A549 (cell line): ENCODE results near the gene CCDC134. TPM values are rescaled to one million over a fixed set of nuclear protein-coding genes. Genes with fewer than 3 reads are reported as not detected.

Source experiments
- ATAC-seq, 2 experiments: fragments of 200-7000 bp in 1 of 2; fragments of >200 bp in 1 of 2; cut with Nextera tagmentation in 1 of 2; cut with Tn5 transposase in 1 of 2; 3 replicates each; pipeline versions ENCODE4 v1.8.0 to v1.9.1; 2018 to 2020; ENCODE audit warnings: mild to moderate bottlenecking in 1 of 2, moderate library complexity in 1 of 2
- CTCF ChIA-PET: fragments of 300-600 bp; sonication (Branson Sonifier 250); formaldehyde crosslinking; extraction: SDS; loops from one replicate; lab custom pipeline; 2021; ENCODE audit warnings: antibody characterized with exemption, inconsistent platforms; lab: Yijun Ruan, JAX
- POLR2A ChIA-PET: fragments of 350-600 bp; formaldehyde crosslinking; extraction: SDS; loops from one replicate; lab custom pipeline; 2021; ENCODE audit warnings: antibody characterized with exemption, inconsistent platforms; lab: Yijun Ruan, JAX
- DNase-seq, 2 experiments: peaks; one replicate each; pipeline versions ENCODE4 v3.0.0 to v3.0.0-alpha.2; 2011 to 2016; ENCODE audit warnings: low read depth in 1 of 2, low spot score in 1 of 2
- FAIRE-seq: peaks from 2 replicates; lab custom pipeline; 2011; peaks lifted over from hg19 to GRCh38; lab: Jason Lieb, UNC
- H3K27ac ChIP-seq, 2 experiments: fragments of >200 bp; sonication (Bioruptor Twin); formaldehyde crosslinking; 3 replicates each; pipeline ENCODE4 v1.5.1; 2016 to 2017
- H3K4me1 ChIP-seq: fragments of >200 bp; sonication (Bioruptor Twin); formaldehyde crosslinking; 3 replicates; pipeline ENCODE4 v1.6.1; 2016
- H3K4me2 ChIP-seq: fragments of >200 bp; sonication (Bioruptor Twin); formaldehyde crosslinking; 3 replicates; pipeline ENCODE4 v1.6.1; 2016
- H3K4me3 ChIP-seq: fragments of >200 bp; sonication (Bioruptor Twin); formaldehyde crosslinking; 3 replicates; pipeline ENCODE4 v1.5.1; 2016
- H3K9me3 ChIP-seq: fragments of >200 bp; sonication (Bioruptor Twin); formaldehyde crosslinking; 3 replicates; pipeline ENCODE4 v1.6.1; 2016
- BHLHE40 ChIP-seq: IDR thresholded peaks from 2 replicates; pipeline ENCODE4 v1.6.1; 2012; ENCODE audit warnings: low read depth, low read length, inconsistent platforms
- CBX8 ChIP-seq: fragments of 200-600 bp; sonication (generic); IDR thresholded peaks from 2 replicates; pipeline ENCODE4 v1.6.1; 2016
- CTCF ChIP-seq: fragments of >200 bp; sonication (Bioruptor Twin); formaldehyde crosslinking; IDR thresholded peaks from 3 replicates; pipeline ENCODE4 v1.5.1; 2016
- EHF ChIP-seq: fragments of 250-450 bp; sonication (Bioruptor Pico); IDR thresholded peaks from 2 replicates; pipeline ENCODE4 v1.5.0; 2020; ENCODE audit warnings: mild to moderate bottlenecking
- FOXS1 ChIP-seq: fragments of 250-450 bp; sonication (Bioruptor Pico); IDR thresholded peaks from 2 replicates; pipeline ENCODE4 v1.5.0; 2020; ENCODE audit warnings: mild to moderate bottlenecking, moderate library complexity
- HDAC2 ChIP-seq: fragments of 200-600 bp; sonication (generic); IDR thresholded peaks from 2 replicates; pipeline ENCODE4 v1.6.1; 2016
- HEYL ChIP-seq: fragments of 250-450 bp; sonication (Bioruptor Pico); IDR thresholded peaks from 2 replicates; pipeline ENCODE4 v1.8.0; 2021; ENCODE audit warnings: mild to moderate bottlenecking, moderate library complexity
- HOXB5 ChIP-seq: fragments of 250-450 bp; sonication (Bioruptor Pico); IDR thresholded peaks from 2 replicates; pipeline ENCODE4 v1.5.0; 2020; ENCODE audit warnings: mild to moderate bottlenecking, moderate library complexity
- JUN ChIP-seq, 2 experiments: fragments of >200 bp; sonication (Bioruptor Twin); formaldehyde crosslinking; IDR thresholded peaks; 2 replicates in 1 of 2; 3 replicates in 1 of 2; pipeline ENCODE4 v1.6.1; 2016 to 2017
- JUNB ChIP-seq: fragments of >200 bp; sonication (Bioruptor Twin); formaldehyde crosslinking; IDR thresholded peaks from 2 replicates; pipeline ENCODE4 v1.6.1; 2016
- MAFK ChIP-seq: fragments of 450-650 bp; IDR thresholded peaks from 2 replicates; pipeline ENCODE4 v1.6.1; 2014; ENCODE audit not compliant: partially characterized antibody
- MAZ ChIP-seq: fragments of 150-350 bp; IDR thresholded peaks from 2 replicates; pipeline ENCODE4 v1.6.1; 2014; ENCODE audit warnings: antibody characterized with exemption, low read depth, low read length, borderline replicate concordance
- NPAS2 ChIP-seq: fragments of 250-450 bp; sonication (Bioruptor Pico); IDR thresholded peaks from 2 replicates; pipeline ENCODE4 v1.8.0; 2022; ENCODE audit warnings: mild to moderate bottlenecking, moderate library complexity, borderline replicate concordance
- POLR2A ChIP-seq: IDR thresholded peaks from 2 replicates; pipeline ENCODE4 v1.6.1; 2012; ENCODE audit warnings: mild to moderate bottlenecking, low read length
- POLR2AphosphoS2 ChIP-seq: conservative IDR thresholded peaks from 2 replicates; pipeline ENCODE4 v1.6.1; 2012; ENCODE audit warnings: low read length, improper control_type of control experiment, inconsistent platforms
- RAD21 ChIP-seq, 2 experiments: fragments of >200 bp in 1 of 2; sonication (Bioruptor Twin) in 1 of 2; formaldehyde crosslinking in 1 of 2; IDR thresholded peaks in 1 of 2; conservative IDR thresholded peaks in 1 of 2; 2 replicates in 1 of 2; 3 replicates in 1 of 2; pipeline ENCODE4 v1.6.1; 2012 to 2018; ENCODE audit warnings: inconsistent platforms in 1 of 2
- RARB ChIP-seq: fragments of 250-450 bp; sonication (Bioruptor Pico); IDR thresholded peaks from 2 replicates; pipeline ENCODE4 v1.8.0; 2021; ENCODE audit warnings: mild to moderate bottlenecking, moderate library complexity
- RCOR1 ChIP-seq: fragments of 150-350 bp; IDR thresholded peaks from 2 replicates; pipeline ENCODE4 v1.6.1; 2014; ENCODE audit warnings: antibody characterized with exemption, low read length, low read depth
- RFX5 ChIP-seq: fragments of 450-650 bp; IDR thresholded peaks from 2 replicates; pipeline ENCODE4 v1.7.1; 2014; ENCODE audit warnings: antibody characterized with exemption, mild to moderate bottlenecking, moderate library complexity
- TP53 ChIP-seq: fragments of 250-450 bp; sonication (Bioruptor Pico); IDR thresholded peaks from 2 replicates; pipeline ENCODE4 v1.5.0; 2021; ENCODE audit warnings: mild to moderate bottlenecking, moderate library complexity
- USF2 ChIP-seq: fragments of 450-650 bp; IDR thresholded peaks from 2 replicates; pipeline ENCODE4 v1.6.1; 2014; ENCODE audit warnings: antibody characterized with exemption
- ZSCAN20 ChIP-seq: fragments of 250-450 bp; sonication (Bioruptor Pico); IDR thresholded peaks from 2 replicates; pipeline ENCODE4 v1.8.0; 2022; ENCODE audit warnings: mild to moderate bottlenecking, moderate library complexity
- WGBS: methylation state at CpG from one replicate; pipeline ENCODE4 v1.1.6; 2017; ENCODE audit errors: missing lambda C conversion rate; 5-methylcytosine and 5-hydroxymethylcytosine counted together
- polyA plus RNA-seq, 4 experiments: library from polyadenylated mRNA; depleted of rRNA in 3 of 4; stranded (reverse); fragments of >200 nt; fragmentation: RNase III in 1 of 4; extraction: RNeasy Plus Mini Kit Qiagen cat#74134 plus additional on column Dnase treatment in 1 of 4; gene quantifications; 2 replicates in 3 of 4; 3 replicates in 1 of 4; pipeline ENCODE4 v1.2.3, GENCODE V29; 2011 to 2017
- TF ChIP-seq, protein P1 (sequence below): fragments of >200 bp; sonication (Bioruptor Twin); formaldehyde crosslinking; IDR thresholded peaks from 2 replicates; pipeline ENCODE4 v1.6.1; 2016
- TF ChIP-seq, protein P2 (sequence below): fragments of >200 bp; sonication (Bioruptor Twin); formaldehyde crosslinking; IDR thresholded peaks from 3 replicates; pipeline ENCODE4 v1.6.1; 2016
- TF ChIP-seq, protein P3 (sequence below): IDR thresholded peaks from 2 replicates; pipeline ENCODE4 v1.6.1; 2012; ENCODE audit warnings: low read depth, borderline replicate concordance
- TF ChIP-seq, protein P4 (sequence below): fragments of 200-600 bp; sonication (generic); IDR thresholded peaks from 2 replicates; pipeline ENCODE4 v1.6.1; 2016; ENCODE audit warnings: antibody characterized with exemption, mild to moderate bottlenecking, moderate library complexity

CCDC134 gene
- polyA plus RNA-seq, 2 of the 4 experiments (the other 2 are of a cell fraction), result 2.5 to 4.5 TPM

DNA sequence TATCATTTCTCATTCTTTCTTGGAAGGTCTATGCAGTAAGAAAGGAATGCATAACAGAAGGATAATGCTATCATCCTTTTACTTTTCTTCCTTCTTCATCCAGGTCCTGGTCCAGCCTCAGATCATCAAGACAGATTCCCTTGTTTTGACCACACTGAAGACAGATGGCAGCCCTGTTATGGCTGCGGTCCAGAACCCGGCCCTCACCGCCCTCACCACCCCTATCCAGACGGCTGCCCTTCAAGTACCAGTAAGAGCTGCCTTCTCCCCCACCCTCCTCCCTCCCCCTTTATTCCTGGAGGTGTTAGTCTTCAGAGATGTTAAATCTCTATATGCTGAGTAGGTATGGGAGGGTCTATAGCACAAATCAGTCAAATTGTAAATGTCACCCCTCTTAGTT, 70.3 kb downstream of the CCDC134 start:
- ChIA-PET CTCF (interaction anchor here (1.2 to 2.4 kb wide), 2 partner anchors 8 to 124 kb away, joined by 3 to 5 read pairs; no protein-coding TSS in a partner anchor), POLR2A (no interaction called here)
- TF ChIP-seq MAZ, result no peak
- no peak for TF ChIP-seq HEYL (CRISPR knock-in tag)
- no peak for TF ChIP-seq RAD21 (conservative IDR thresholded peaks at IDR 0.05 in 1 of 2, IDR thresholded peaks at IDR 0.05 in 1 of 2)
- TF ChIP-seq JUNB, result no peak
- no peak overlapping the region for H3K27ac ChIP-seq
- no peaks in the 10 kb centered on the region for H3K4me1 ChIP-seq
- no peak for FAIRE-seq
- H3K9me3 ChIP-seq, result no peaks in the 10 kb centered on the region
- 90% methylated on average over 4 of the region's 4 CpGs for WGBS
- no peak for DNase-seq
- no peak overlapping the region for H3K4me3 ChIP-seq
- no peak for ATAC-seq
- no peak overlapping the region for H3K4me2 ChIP-seq

- POLR2A ChIA-PET, result no interaction called here
- no peak for FAIRE-seq
- Histone ChIP-seq H3K4me1 (no peaks in the 10 kb centered on the region), H3K4me2 (no peak overlapping the region), H3K27ac (no peak overlapping the region), H3K9me3 (no peaks in the 10 kb centered on the region), H3K4me3 (no peak overlapping the region)
- ATAC-seq, result no peak
- WGBS, result 76% methylated on average over 5 of the region's 5 CpGs
- CTCF ChIA-PET, result interaction anchor here (0.7 to 2.1 kb wide), 2 partner anchors 176 to 325 kb away, joined by 4 to 8 read pairs; no protein-coding TSS in a partner anchor
- no peak for DNase-seq
- TF ChIP-seq NPAS2 (CRISPR knock-in tag) (no peak), FOXS1 (CRISPR knock-in tag) (no peak), RAD21 (conservative IDR thresholded peaks at IDR 0.05 in 1 of 2, IDR thresholded peaks at IDR 0.05 in 1 of 2) (no peak), HDAC2 (no peak), HOXB5 (no peak), CTCF (no peak), USF2 (no peak), CBX8 (no peak), JUN (IDR thresholded peaks at IDR 0.05) (no peak), RFX5 (no peak), MAFK (no peak)
- TF ChIP-seq, protein P1, sequence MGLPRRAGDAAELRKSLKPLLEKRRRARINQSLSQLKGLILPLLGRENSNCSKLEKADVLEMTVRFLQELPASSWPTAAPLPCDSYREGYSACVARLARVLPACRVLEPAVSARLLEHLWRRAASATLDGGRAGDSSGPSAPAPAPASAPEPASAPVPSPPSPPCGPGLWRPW, result no peak
These were observed 72.9 kb downstream of the CCDC134 start for GRCh38 chr22:41873391-41873790.

DNA sequence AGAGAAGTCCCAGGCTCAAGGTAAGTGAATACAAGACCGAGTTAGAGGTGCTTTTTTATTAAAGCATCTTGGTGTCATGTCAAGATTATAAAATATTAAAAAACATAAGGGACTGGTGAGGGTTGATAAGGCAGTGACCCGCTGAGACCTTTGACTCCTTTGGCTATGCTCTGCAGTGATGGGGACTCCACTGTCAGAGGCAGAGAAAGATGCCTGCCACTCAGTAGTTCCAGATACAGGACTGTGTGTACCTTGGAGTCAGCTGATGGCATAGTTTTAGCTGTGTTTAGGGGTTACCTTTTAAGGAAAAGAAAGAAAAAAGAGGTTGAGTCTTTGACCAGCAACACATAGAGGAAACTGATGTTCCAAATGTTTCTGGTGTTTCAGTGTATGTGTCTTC, 73.6 kb downstream of the CCDC134 start:
- Histone ChIP-seq H3K4me2 (no peak overlapping the region), H3K9me3 (no peaks in the 10 kb centered on the region), H3K4me3 (no peak overlapping the region), H3K27ac (no peak overlapping the region), H3K4me1 (no peaks in the 10 kb centered on the region)
- 92% methylated on average over 2 of the region's 2 CpGs for WGBS
- DNase-seq, result no peak
- FAIRE-seq, result no peak
- ChIA-PET POLR2A (no interaction called here), CTCF (interaction anchor here (0.8 to 1.1 kb wide), 2 partner anchors 52 to 166 kb away, joined by 3 read pairs; no protein-coding TSS in a partner anchor)
- no peak for ATAC-seq
- TF ChIP-seq, protein P2, sequence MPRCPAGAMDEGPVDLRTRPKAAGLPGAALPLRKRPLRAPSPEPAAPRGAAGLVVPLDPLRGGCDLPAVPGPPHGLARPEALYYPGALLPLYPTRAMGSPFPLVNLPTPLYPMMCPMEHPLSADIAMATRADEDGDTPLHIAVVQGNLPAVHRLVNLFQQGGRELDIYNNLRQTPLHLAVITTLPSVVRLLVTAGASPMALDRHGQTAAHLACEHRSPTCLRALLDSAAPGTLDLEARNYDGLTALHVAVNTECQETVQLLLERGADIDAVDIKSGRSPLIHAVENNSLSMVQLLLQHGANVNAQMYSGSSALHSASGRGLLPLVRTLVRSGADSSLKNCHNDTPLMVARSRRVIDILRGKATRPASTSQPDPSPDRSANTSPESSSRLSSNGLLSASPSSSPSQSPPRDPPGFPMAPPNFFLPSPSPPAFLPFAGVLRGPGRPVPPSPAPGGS, result no peak
- TF ChIP-seq ZSCAN20 (CRISPR knock-in tag) (no peak), RAD21 (conservative IDR thresholded peaks at IDR 0.05 in 1 of 2, IDR thresholded peaks at IDR 0.05 in 1 of 2) (no peak), RARB (no peak), EHF (CRISPR knock-in tag) (no peak), HEYL (CRISPR knock-in tag) (no peak), JUNB (no peak), USF2 (no peak), POLR2AphosphoS2 (no peak), BHLHE40 (no peak), RFX5 (no peak), RCOR1 (no peak), POLR2A (no peak), TP53 (CRISPR knock-in tag) (no peak), MAFK (no peak)
- TF ChIP-seq, protein P3, sequence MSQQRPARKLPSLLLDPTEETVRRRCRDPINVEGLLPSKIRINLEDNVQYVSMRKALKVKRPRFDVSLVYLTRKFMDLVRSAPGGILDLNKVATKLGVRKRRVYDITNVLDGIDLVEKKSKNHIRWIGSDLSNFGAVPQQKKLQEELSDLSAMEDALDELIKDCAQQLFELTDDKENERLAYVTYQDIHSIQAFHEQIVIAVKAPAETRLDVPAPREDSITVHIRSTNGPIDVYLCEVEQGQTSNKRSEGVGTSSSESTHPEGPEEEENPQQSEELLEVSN, result no peak
- TF ChIP-seq, protein P4, sequence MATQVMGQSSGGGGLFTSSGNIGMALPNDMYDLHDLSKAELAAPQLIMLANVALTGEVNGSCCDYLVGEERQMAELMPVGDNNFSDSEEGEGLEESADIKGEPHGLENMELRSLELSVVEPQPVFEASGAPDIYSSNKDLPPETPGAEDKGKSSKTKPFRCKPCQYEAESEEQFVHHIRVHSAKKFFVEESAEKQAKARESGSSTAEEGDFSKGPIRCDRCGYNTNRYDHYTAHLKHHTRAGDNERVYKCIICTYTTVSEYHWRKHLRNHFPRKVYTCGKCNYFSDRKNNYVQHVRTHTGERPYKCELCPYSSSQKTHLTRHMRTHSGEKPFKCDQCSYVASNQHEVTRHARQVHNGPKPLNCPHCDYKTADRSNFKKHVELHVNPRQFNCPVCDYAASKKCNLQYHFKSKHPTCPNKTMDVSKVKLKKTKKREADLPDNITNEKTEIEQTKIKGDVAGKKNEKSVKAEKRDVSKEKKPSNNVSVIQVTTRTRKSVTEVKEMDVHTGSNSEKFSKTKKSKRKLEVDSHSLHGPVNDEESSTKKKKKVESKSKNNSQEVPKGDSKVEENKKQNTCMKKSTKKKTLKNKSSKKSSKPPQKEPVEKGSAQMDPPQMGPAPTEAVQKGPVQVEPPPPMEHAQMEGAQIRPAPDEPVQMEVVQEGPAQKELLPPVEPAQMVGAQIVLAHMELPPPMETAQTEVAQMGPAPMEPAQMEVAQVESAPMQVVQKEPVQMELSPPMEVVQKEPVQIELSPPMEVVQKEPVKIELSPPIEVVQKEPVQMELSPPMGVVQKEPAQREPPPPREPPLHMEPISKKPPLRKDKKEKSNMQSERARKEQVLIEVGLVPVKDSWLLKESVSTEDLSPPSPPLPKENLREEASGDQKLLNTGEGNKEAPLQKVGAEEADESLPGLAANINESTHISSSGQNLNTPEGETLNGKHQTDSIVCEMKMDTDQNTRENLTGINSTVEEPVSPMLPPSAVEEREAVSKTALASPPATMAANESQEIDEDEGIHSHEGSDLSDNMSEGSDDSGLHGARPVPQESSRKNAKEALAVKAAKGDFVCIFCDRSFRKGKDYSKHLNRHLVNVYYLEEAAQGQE, result no peak
